Endothelial cell of umbilical vein (primary cell): ENCODE measurements around the gene OR52E6. TPM values are rescaled to one million over a fixed set of nuclear protein-coding genes. Genes with fewer than 3 reads are reported as not detected.

Experiments used
- BruUV-seq: library from RNA; stranded (reverse); fragments of 400-500 nt; replicated peaks from 2 replicates; lab custom pipeline; 2021; lab: Mats Ljungman, UMichigan
- CTCF ChIA-PET: fragments of 300-600, 350-600 bp; sonication (Branson Sonifier 250); formaldehyde crosslinking; loops from one replicate; lab custom pipeline; 2021; ENCODE audit warnings: antibody characterized with exemption, inconsistent platforms; lab: Charles Lee
- POLR2A ChIA-PET: fragments of 300-600, 350-600 bp; sonication (Branson Sonifier 250); formaldehyde crosslinking; loops from one replicate; lab custom pipeline; 2021; ENCODE audit warnings: antibody characterized with exemption, inconsistent platforms; lab: Charles Lee
- DNase-seq: peaks from one replicate; pipeline ENCODE4 v3.0.0-alpha.2; 2011; ENCODE audit warnings: low read depth, low spot score
- FAIRE-seq: peaks from 2 replicates; lab custom pipeline; 2011; peaks lifted over from hg19 to GRCh38; lab: Jason Lieb, UNC
- H2AFZ ChIP-seq: 2 replicates; pipeline ENCODE4 v1.6.0; 2012; ENCODE audit warnings: low read depth, low read length, control low read depth, inconsistent platforms
- H3K27ac ChIP-seq: 2 replicates; pipeline ENCODE4 v1.5.1; 2011; ENCODE audit warnings: low read depth, mild to moderate bottlenecking, control low read depth, low read length, moderate library complexity; ENCODE audit not compliant: insufficient read depth
- H3K27me3 ChIP-seq, 2 experiments: 2 replicates each; pipeline versions ENCODE4 v1.6.0 to v1.6.1; 2011; ENCODE audit warnings: low read length in 2 of 2, mixed read lengths in 1 of 2; ENCODE audit not compliant: control insufficient read depth in 2 of 2, insufficient read depth in 2 of 2
- H3K36me3 ChIP-seq, 2 experiments: 2 replicates in 1 of 2; 3 replicates in 1 of 2; pipeline ENCODE4 v1.5.1; 2011; ENCODE audit warnings: low read length in 2 of 2, mild to moderate bottlenecking in 1 of 2, moderate library complexity in 1 of 2; ENCODE audit not compliant: control insufficient read depth in 2 of 2, insufficient read depth in 2 of 2; ENCODE audit errors: extremely low read depth in 1 of 2
- H3K4me1 ChIP-seq: 3 replicates; pipeline ENCODE4 v1.5.1; 2011; ENCODE audit warnings: mild to moderate bottlenecking, low read length; ENCODE audit not compliant: control insufficient read depth, insufficient read depth; ENCODE audit errors: extremely low read depth
- H3K4me2 ChIP-seq: 2 replicates; pipeline ENCODE4 v1.6.1; 2011; ENCODE audit warnings: low read length, control low read depth, mixed read lengths; ENCODE audit not compliant: insufficient read depth
- H3K4me3 ChIP-seq, 3 experiments: fragments of 200-600 bp in 1 of 3; sonication (generic), shearing (Covaris generic) in 1 of 3; replicated peaks in 1 of 3; 2 replicates each; pipeline ENCODE4 v1.5.1; 2011 to 2016; ENCODE audit warnings: control low read depth in 3 of 3, low read length in 3 of 3, mild to moderate bottlenecking in 2 of 3, inconsistent platforms in 1 of 3, low read depth in 1 of 3, moderate library complexity in 1 of 3; ENCODE audit not compliant: insufficient read depth in 1 of 3
- H3K79me2 ChIP-seq: 2 replicates; pipeline ENCODE4 v1.6.0; 2012; ENCODE audit warnings: low read length, inconsistent platforms; ENCODE audit not compliant: control insufficient read depth, insufficient read depth
- H3K9ac ChIP-seq: replicated peaks from 2 replicates; pipeline ENCODE3; 2011; ENCODE audit warnings: low read length, control low read depth; ENCODE audit not compliant: insufficient read depth; ENCODE audit errors: extremely low read depth
- H3K9me1 ChIP-seq: replicated peaks from 3 replicates; pipeline ENCODE4 v1.6.0; 2011; ENCODE audit warnings: mild to moderate bottlenecking, low read length; ENCODE audit not compliant: control insufficient read depth, insufficient read depth; ENCODE audit errors: extremely low read depth
- H3K9me3 ChIP-seq: replicated peaks from 2 replicates; pipeline ENCODE4 v1.5.1; 2012; ENCODE audit warnings: low read length, inconsistent platforms; ENCODE audit not compliant: control insufficient read depth, insufficient read depth
- H4K20me1 ChIP-seq: replicated peaks from 2 replicates; pipeline ENCODE3; 2011; ENCODE audit warnings: mild to moderate bottlenecking, low read length; ENCODE audit not compliant: control insufficient read depth, insufficient read depth; ENCODE audit errors: extremely low read depth
- EZH2 ChIP-seq: IDR thresholded peaks from 2 replicates; pipeline ENCODE4 v1.6.1; 2012; ENCODE audit warnings: borderline replicate concordance, low read depth, mild to moderate bottlenecking, moderate library complexity, low read length, inconsistent platforms; ENCODE audit not compliant: severe bottlenecking
- FOS ChIP-seq: IDR thresholded peaks from 2 replicates; pipeline ENCODE4 v1.6.1; 2011; ENCODE audit warnings: mild to moderate bottlenecking, low read length, moderate library complexity, borderline replicate concordance; ENCODE audit not compliant: insufficient read depth
- JUN ChIP-seq: IDR thresholded peaks from 2 replicates; pipeline ENCODE4 v1.6.1; 2011; ENCODE audit warnings: borderline replicate concordance, low read depth; ENCODE audit not compliant: insufficient read length, insufficient read depth
- MYC ChIP-seq: IDR thresholded peaks from one replicate; pipeline ENCODE4 v1.6.1; 2011; ENCODE audit warnings: mild to moderate bottlenecking, low read depth, low read length
- POLR2A ChIP-seq: IDR thresholded peaks from 2 replicates; pipeline ENCODE4 v1.6.1; 2012; ENCODE audit warnings: low read depth, mild to moderate bottlenecking, control low read depth, low read length
- POLR2AphosphoS5 ChIP-seq: IDR thresholded peaks from 2 replicates; pipeline ENCODE4 v1.6.1; 2012; ENCODE audit warnings: low read depth, mild to moderate bottlenecking, control low read depth, low read length, moderate library complexity; ENCODE audit not compliant: insufficient read depth
- dilution Hi-C: fragments of 300-500 bp; cut with MboI; formaldehyde crosslinking; loops from one replicate; pipeline ENCODE4 v1.15.0; 2019; ENCODE audit warnings: low sequenced_read_pairs; ENCODE audit not compliant: extremely low pct_ligation_motif_present
- intact Hi-C: fragments of 100-400 bp; cut with micrococcal nuclease; formaldehyde crosslinking; loops from one replicate; pipeline ENCODE4 v1.10.0; 2022
- polyA plus RNA-seq, 4 experiments: library from polyadenylated mRNA; depleted of rRNA in 3 of 4; stranded (reverse) in 3 of 4; unstranded in 1 of 4; fragments of >200 nt; gene quantifications; 2 replicates each; pipeline versions ENCODE4 v1.2.1 to v1.2.3, GENCODE V29; 2011 to 2012; ENCODE audit warnings: missing spikeins in 1 of 4
- total RNA-seq: library from RNA; stranded (reverse); gene quantifications from 2 replicates; pipeline ENCODE4 v1.2.3, GENCODE V29; 2021
- TF ChIP-seq, protein P1 (sequence below): IDR thresholded peaks from 2 replicates; pipeline ENCODE4 v1.6.1; 2011; ENCODE audit not compliant: insufficient read depth, insufficient read length
- TF ChIP-seq, protein P2 (sequence below), 2 donors: IDR thresholded peaks; 1 replicate in 1 of 2; 2 replicates in 1 of 2; pipeline ENCODE4 v1.5.1; 2011; ENCODE audit warnings: low read length in 2 of 2, mild to moderate bottlenecking in 2 of 2, moderate library complexity in 2 of 2, control low read depth in 1 of 2, inconsistent platforms in 1 of 2, low read depth in 1 of 2; ENCODE audit not compliant: insufficient read depth in 1 of 2; ENCODE audit errors: extremely low read depth in 1 of 2

The OR52E6 gene
- total and polyA plus RNA-seq, 2 donors (not counting 3 experiments of a cell fraction or from before 2014, with no cell fraction given) = not detected

DNA sequence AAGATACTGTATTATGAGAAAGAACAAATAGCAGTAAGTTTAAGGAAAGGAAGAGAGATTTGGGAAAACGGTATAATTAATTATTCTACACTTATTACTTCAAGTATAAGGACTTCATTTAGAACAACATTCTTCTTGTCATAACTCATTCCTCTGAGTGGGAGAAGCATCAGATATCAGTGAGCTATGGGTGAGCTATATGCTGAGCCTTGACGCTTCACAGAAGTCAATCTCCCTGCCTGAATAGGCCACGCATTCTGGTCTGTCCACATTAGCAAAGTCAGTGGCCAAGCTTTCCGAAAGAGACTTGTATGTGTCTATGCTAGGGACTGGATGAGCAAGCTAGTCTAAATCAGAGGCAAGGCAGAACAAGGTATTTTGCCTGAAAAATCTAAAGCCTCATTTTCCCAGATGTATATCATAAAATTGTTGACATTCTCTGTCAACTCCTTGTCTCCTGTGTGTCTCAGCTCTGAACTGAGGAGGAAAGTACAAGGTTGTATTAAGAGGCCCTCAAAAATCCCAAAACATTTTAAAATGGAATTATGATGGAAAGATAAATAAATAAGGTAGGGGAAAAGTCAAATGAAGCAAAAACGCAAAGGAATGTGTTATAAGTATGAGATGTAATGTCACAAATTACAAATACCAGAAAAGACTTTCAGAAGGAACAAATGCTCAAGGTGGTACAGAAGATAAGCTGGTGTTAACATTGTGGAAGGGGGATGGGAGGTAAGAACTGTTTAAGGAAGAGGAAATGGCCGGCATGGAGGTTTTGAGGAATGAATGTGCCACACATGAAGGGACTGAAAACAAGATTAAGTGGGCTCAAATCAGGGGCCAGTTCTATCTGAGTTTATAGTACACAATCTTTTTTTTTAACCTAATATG, 31.5 kb downstream of the OR52E6 start:
- no peak overlapping the region for H3K27ac ChIP-seq
- FAIRE-seq (no peak), DNase-seq (peak; percentile 6)
- ChIA-PET CTCF (interaction anchor here (0.6 to 2.9 kb wide), 12 partner anchors 11 to 1173 kb away, joined by 3 to 38 read pairs (median 4); partner anchors contain the start of genes OR51D1 and TRIM5), POLR2A (no interaction called here)
- no peaks in the 10 kb centered on the region for H3K9me1 ChIP-seq
- no peak overlapping the region for H3K4me3 ChIP-seq
- H3K4me1 ChIP-seq = peaks cover 7% of the 10 kb centered on the region
- no peak overlapping the region for H3K4me2 ChIP-seq
- H2AFZ ChIP-seq = no peak overlapping the region
- TF ChIP-seq, protein P1, sequence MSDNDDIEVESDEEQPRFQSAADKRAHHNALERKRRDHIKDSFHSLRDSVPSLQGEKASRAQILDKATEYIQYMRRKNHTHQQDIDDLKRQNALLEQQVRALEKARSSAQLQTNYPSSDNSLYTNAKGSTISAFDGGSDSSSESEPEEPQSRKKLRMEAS = no peak
- TF ChIP-seq JUN = no peak
- TF ChIP-seq EZH2 = no peak
- TF ChIP-seq MYC = no peak
- no peak for TF ChIP-seq POLR2A
- TF ChIP-seq FOS = no peak
- TF ChIP-seq, protein P2, sequence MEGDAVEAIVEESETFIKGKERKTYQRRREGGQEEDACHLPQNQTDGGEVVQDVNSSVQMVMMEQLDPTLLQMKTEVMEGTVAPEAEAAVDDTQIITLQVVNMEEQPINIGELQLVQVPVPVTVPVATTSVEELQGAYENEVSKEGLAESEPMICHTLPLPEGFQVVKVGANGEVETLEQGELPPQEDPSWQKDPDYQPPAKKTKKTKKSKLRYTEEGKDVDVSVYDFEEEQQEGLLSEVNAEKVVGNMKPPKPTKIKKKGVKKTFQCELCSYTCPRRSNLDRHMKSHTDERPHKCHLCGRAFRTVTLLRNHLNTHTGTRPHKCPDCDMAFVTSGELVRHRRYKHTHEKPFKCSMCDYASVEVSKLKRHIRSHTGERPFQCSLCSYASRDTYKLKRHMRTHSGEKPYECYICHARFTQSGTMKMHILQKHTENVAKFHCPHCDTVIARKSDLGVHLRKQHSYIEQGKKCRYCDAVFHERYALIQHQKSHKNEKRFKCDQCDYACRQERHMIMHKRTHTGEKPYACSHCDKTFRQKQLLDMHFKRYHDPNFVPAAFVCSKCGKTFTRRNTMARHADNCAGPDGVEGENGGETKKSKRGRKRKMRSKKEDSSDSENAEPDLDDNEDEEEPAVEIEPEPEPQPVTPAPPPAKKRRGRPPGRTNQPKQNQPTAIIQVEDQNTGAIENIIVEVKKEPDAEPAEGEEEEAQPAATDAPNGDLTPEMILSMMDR (IDR thresholded peaks at IDR 0.05; ENCODE audit: extremely low read depth in 1 of 2, insufficient read depth in 1 of 2, low read depth in 1 of 2, low read length in 2 of 2) = no peak
- no peak for TF ChIP-seq POLR2AphosphoS5
- H3K9me3 ChIP-seq = no peaks in the 10 kb centered on the region
- dilution Hi-C loops (no loop called here), intact Hi-C loops (loop anchor here (2.0 kb wide), 4 partner anchors 125 to 1183 kb away; partner anchors contain the start of gene TRIM5)
- H3K36me3 ChIP-seq = no peaks in the 10 kb centered on the region
- H4K20me1 ChIP-seq = no peaks in the 10 kb centered on the region
- no peaks in the 10 kb centered on the region for H3K79me2 ChIP-seq
- no peak overlapping the region for H3K9ac ChIP-seq
- BruUV-seq = no TSS peak
- peaks cover 0 to 3% of the 10 kb centered on the region in 2 experiments for H3K27me3 ChIP-seq
